Stimulated activated CD8-positive, alpha-beta memory T cell treated with anti-CD3 and anti-CD28 coated beads, Interleukin-12 subunit alpha, Interleukin-12 subunit beta, amount 100 ng/mL, for 1 hour (primary cell): Measurements from ENCODE around the gene UBE2H.
"Not testable (repeated sequence)": the region's sequence is repeated elsewhere in the genome, so short reads cannot be mapped to it uniquely, and the experiment has no call there.

Source experiments
- DNase-seq: peaks from one replicate; pipeline ENCODE4 v3.0.0-alpha.2; 2020; ENCODE audit warnings: low read depth

UBE2H gene

GRCh38 chr7:129907122-129907736 lies 45.5 kb downstream of the UBE2H start:
- DNase-seq, result no peak

GRCh38 chr7:129906700-129907099 lies 46.1 kb downstream of the UBE2H start:
- DNase-seq, result no peak

GRCh38 chr7:129903935-129904334 lies 48.8 kb downstream of the UBE2H start:
- no peak for DNase-seq

GRCh38 chr7:129902788-129903422 lies 49.9 kb downstream of the UBE2H start:
- no peak for DNase-seq

- DNase-seq, result no peak
Observed at GRCh38 chr7:129898502-129899160, 54.1 kb downstream of the UBE2H start.

GRCh38 chr7:129898007-129898406 lies 54.8 kb downstream of the UBE2H start:
- DNase-seq, result no peak

- no peak for DNase-seq
Observed at GRCh38 chr7:129896568-129897382, 56.0 kb downstream of the UBE2H start.

- DNase-seq, result not testable (repeated sequence)
Observed at GRCh38 chr7:129894184-129894583, 58.6 kb downstream of the UBE2H start.

- DNase-seq, result no peak
Observed at GRCh38 chr7:129890090-129890489, 62.7 kb downstream of the UBE2H start.

- DNase-seq, result no peak
Observed at GRCh38 chr7:129889133-129889844, 63.5 kb downstream of the UBE2H start.

- DNase-seq, result no peak
Observed at GRCh38 chr7:129887865-129888264, 64.9 kb downstream of the UBE2H start.

GRCh38 chr7:129886818-129887186 lies 66.0 kb downstream of the UBE2H start:
- DNase-seq, result no peak

- DNase-seq, result no peak
Observed at GRCh38 chr7:129886167-129886817, 66.5 kb downstream of the UBE2H start.

GRCh38 chr7:129884495-129884894 lies 68.3 kb downstream of the UBE2H start:
- no peak for DNase-seq

GRCh38 chr7:129883151-129883550 lies 69.6 kb downstream of the UBE2H start:
- DNase-seq, result no peak

GRCh38 chr7:129882531-129882930 lies 70.2 kb downstream of the UBE2H start:
- DNase-seq, result no peak

GRCh38 chr7:129877146-129877792 lies 75.5 kb downstream of the UBE2H start:
- no peak for DNase-seq

- DNase-seq, result no peak
Observed at GRCh38 chr7:129875745-129876411, 76.9 kb downstream of the UBE2H start.

- no peak for DNase-seq
Observed at GRCh38 chr7:129875160-129875559, 77.6 kb downstream of the UBE2H start.

GRCh38 chr7:129874722-129875121 lies 78.0 kb downstream of the UBE2H start:
- no peak for DNase-seq
